CD4-positive, alpha-beta T cell treated with Interleukin-10 for 1 hour (primary cell): Measurements from ENCODE around the gene CLDN3.
"Not testable (repeated sequence)": the region's sequence is repeated elsewhere in the genome, so short reads cannot be mapped to it uniquely, and the experiment has no call there.

Experiments
- DNase-seq: peaks from one replicate; pipeline ENCODE4 v3.0.0-alpha.2; 2020

The CLDN3 gene, protein sequence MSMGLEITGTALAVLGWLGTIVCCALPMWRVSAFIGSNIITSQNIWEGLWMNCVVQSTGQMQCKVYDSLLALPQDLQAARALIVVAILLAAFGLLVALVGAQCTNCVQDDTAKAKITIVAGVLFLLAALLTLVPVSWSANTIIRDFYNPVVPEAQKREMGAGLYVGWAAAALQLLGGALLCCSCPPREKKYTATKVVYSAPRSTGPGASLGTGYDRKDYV

GRCh38 chr7:73770002-73770859, at the start of gene CLDN3:
Gene CLDN3 (minus strand): TSS chr7:73770270. CDS start chr7:73770049, 221 bp downstream.
- DNase-seq: no peak

GRCh38 chr7:73817121-73817520, 47.1 kb upstream of the CLDN3 start:
- DNase-seq: no peak

GRCh38 chr7:73815436-73815835, 45.4 kb upstream of the CLDN3 start:
- no peak for DNase-seq

DNA sequence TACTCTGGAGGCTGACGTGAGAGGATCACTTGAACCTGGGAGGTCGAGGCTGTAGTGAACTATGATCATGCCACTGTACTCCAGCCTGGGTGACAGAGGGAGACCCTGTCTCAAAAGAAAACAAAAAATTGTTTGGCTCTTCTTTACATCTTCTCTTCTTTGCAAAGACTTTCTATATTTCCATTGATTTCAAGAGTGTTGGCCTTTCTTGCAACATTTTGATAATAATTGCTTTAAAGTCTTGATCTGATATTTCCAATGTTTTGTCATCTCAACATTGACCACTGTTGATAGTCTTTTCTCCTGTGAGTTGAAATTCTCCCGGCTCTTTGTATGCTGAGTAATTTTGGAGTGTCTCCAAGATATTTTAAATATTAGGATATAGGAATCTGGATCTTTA, 42.9 kb upstream of the CLDN3 start:
- DNase-seq: no peak

- DNase-seq: peak; percentile 57
Observed at GRCh38 chr7:73811760-73812168, 41.7 kb upstream of the CLDN3 start.

DNA sequence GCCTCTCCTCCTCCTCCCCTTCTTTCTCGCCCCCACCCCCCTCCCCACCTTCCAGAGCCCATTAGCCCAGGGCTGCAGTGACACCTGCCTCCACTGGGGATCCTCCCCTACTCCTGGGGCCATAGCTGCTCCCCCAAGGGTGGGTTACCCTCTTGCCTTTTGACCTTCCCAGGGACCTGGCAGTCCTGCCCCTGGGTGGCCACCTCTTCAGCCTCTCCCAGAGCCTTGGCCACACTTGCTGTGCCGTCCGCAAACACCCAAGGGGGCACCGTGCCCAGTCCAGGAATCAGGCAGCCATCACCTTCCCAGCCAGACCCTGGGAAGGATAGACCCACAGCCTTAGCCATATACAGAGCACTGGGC, 40.9 kb upstream of the CLDN3 start:
- no peak for DNase-seq

DNA sequence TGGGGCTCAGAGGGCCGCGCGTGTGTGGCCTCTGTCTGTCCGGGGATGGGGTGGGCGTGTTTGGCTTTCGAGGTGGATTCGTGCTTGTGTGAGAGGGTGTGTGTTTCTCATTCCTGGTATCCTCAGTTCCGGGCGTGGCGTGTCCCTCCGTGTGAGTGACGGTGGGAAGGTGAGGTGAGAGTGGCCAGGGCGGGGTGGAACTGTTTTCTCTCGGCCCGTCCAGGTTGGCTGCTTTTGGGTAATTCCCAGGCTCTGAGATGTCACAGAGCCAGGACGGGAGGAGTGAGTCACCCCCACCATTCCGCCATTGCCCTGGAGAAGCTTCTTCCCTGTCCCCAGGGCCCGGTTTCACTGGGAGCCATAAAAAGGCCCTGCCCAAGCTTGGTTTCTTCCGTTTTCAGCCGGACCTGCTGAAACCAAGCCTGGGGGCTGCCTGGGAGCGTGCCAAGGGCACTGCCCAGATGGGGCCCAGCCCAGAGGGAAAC, 39.4 kb upstream of the CLDN3 start:
- no peak for DNase-seq

DNA sequence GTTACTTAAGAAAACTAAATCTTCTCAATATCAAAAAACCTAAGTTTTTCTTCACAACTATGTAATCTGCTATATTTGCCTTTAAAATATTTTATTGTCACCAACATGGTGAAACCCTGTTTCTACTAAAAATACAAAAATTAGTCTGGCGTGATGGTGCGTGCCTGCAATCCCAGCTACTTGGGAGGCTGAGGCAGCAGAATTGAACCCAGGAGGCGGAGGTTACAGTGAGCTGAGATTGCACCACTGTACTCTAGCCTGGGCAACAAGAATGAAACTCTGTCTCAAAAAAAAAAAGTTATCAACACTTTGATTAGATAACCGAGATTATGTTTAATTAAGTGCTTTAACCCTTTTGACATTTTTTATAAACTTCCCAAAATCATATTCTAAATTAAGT, 32.4 kb upstream of the CLDN3 start:
- no peak for DNase-seq

DNA sequence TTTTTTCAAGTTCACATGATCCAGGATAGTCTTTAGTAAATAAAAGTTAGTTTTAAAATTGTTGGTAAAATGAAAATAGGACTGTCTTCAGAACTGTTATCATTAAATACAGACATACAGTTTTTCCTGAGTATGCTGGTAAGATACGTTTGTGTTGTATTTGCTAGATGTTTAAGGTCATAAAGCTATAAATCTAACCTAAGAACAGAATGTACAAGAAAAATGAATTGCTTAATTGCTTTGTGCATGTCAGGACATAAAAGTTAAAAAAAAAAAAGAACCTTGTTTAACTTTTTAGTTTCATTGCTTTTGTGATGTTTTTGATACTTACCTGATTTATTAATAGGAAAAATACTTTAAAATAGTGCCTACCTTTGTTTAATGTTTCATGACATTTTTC, 31.5 kb upstream of the CLDN3 start:
- DNase-seq: no peak

DNA sequence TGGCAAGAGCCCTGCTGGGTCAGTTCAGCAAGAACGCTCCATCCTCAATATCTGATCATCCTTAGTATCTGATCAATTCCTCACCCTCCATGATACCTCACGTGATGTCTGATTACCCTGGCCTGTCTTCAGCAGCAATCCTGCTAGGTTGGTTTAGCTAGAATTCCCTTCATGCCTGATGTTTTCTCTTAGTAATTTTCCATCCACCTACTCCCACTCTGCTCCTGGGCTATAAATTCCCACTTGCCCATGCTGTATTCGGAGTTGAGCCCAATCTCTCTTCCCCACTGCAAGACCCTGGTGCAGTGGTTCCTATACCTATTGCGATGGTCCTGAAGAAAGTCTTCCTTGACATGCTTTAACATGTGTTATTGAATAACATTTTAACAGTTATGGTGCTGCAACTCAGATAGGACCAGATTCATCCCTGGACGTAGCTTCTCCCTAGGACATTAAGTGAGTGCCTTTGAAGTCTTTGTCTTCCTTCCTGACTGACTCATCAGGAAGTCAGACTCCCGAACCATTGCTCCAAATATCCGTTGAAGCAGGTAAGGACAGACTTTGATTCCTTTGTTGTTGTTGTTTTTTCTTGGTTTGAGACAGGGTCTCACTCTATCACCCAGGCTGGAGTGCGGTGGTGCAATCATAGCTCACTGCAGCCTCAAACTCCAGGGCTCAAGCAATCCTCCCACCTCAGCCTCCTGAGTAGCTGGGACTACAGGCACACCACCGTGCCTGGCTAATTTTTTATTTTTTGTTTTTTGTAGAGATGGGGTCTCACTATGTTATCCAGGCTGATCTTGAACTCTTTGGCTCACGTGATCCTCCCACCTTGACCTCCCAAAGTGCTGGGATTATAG, 29.4 kb upstream of the CLDN3 start:
- no peak for DNase-seq

GRCh38 chr7:73797176-73797575, 27.1 kb upstream of the CLDN3 start:
- not testable (repeated sequence) for DNase-seq

DNA sequence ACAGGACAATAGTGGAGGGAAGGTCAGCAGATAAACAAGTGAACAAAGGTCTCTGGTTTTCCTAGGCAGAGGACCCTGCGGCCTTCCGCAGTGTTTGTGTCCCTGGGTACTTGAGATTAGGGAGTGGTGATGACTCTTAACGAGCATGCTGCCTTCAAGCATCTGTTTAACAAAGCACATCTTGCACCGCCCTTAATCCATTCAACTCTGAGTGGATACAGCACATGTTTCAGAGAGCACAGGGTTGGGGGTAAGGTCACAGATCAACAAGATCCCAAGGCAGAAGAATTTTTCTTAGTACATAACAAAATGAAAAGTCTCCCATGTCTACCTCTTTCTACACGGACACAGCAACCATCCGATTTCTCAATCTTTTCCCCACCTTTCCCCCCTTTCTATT, 26.6 kb upstream of the CLDN3 start:
- not testable (repeated sequence) for DNase-seq

DNA sequence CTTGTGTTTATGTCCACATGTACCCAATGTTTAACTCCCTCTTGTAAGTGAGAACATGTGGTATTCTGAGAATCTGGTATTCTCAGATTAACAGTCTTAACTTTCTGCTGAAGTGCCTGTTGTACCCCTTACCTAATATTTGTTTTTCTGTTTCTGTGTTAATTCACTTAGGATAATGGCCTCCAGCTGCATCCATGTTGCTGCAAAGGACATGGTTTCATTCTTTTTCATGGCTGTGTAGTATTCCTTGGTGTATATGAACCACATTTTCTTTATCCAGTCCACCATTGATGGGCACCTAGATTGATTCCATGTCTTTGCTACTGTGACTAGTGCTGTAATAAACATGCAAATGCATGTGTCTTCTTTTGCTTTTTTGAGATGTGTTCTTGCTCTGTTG, 25.1 kb upstream of the CLDN3 start:
- not testable (repeated sequence) for DNase-seq

GRCh38 chr7:73791170-73791690, 21.2 kb upstream of the CLDN3 start:
- not testable (repeated sequence) for DNase-seq

- DNase-seq: no peak
Observed at GRCh38 chr7:73789051-73789450, 19.0 kb upstream of the CLDN3 start.

GRCh38 chr7:73787786-73788048, 17.6 kb upstream of the CLDN3 start:
- not testable (repeated sequence) for DNase-seq

DNA sequence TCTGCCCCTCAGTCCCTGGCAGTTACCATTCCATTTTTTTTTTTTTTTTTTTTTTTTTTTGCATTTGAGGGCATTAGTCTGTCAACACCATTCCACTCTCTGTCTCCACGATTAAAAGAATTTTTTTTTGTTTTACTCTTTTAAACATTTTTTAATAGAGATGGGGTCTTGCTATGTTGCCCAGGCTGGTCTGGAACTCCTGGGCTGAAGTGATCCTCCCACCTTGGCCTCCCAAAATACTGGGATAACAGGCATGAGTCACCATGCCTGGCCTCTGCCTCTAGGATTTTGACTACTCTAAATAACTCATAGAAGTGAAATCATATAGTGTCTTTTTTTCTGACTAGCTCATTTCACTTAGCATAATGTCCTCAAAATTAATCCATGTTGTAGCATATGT, 16.5 kb upstream of the CLDN3 start:
- no peak for DNase-seq

DNA sequence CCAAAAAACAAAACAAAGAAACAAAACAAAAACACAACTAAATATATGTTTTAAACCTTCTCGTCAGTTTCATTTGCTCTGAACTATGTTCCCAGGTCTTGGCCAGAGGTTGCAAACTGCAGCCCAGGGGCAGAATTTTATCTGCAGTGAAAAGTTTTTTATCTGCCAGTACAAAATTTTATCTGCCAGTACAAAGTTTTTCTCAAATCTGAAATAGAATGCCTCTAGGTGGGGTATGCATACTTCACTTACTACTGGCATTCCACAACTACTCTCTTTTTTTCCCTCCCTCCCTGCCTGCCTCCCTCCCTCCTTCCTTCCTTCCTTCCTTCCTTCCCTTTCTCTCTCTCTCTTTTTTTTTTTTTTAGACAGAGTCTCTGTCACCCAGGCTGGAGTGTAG, 9.4 kb upstream of the CLDN3 start:
- DNase-seq: no peak

- DNase-seq: no peak
Observed at GRCh38 chr7:73778801-73779389, 8.8 kb upstream of the CLDN3 start.

GRCh38 chr7:73774923-73775322, 4.9 kb upstream of the CLDN3 start:
- DNase-seq: no peak

DNA sequence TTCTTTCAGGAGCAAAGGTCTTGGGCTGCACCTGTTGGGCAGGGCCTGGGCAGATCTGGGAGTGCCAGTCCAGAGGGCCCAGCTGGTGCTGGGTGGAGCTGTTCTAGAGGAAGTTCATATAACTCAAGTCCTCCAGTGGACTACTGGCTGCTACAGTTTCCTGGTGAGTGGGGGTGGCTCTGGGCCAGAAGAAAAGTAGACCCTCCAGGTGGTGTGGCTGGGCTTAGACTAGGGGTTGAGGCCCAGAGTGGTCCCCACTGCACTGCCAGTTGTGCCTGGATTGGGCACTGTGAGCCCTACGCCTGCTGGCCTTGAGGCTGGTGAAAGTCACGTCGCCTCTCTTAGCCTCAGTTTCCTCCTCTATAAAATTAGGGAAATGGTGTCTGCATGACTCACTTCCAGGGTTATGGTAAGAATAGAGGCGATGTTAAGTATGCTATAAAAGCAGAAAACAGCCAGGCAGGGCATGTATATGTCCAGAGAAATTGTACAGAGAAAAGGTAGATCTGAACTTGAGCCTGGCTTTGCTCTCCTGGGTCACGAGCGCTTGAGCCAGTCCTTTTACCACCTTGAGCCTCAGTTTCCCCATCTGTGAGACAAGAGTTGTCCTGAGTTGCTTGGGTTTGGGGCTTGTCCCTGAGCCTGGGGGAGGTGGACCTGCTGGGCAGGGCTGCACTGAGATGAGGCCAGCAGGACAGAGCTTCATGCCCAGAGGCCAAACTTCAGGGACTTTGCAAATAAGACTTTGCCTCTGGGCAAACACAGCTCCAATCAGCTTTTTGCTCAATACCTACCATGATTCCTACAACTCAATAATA, 3.8 kb upstream of the CLDN3 start:
- DNase-seq: no peak
